H9 (cell line): ENCODE data around the gene KIR2DL4. TPM values are rescaled to one million over a fixed set of nuclear protein-coding genes. Genes with fewer than 3 reads are reported as not detected.

Experiments
- DNase-seq: peaks from one replicate; pipeline ENCODE4 v3.0.0-alpha.2; 2017
- H2AFZ ChIP-seq: one replicate; pipeline ENCODE4 v1.6.1; 2013; ENCODE audit warnings: mild to moderate bottlenecking, low read length, control low read depth, moderate library complexity
- H2AK5ac ChIP-seq: 2 replicates; pipeline ENCODE4 v1.6.1; 2013; ENCODE audit warnings: low read length, control low read depth, mixed read lengths; ENCODE audit not compliant: insufficient read length
- H2BK120ac ChIP-seq: one replicate; pipeline ENCODE4 v1.6.1; 2013; ENCODE audit warnings: low read depth, mild to moderate bottlenecking, low read length, control low read depth, inconsistent platforms; ENCODE audit not compliant: poor library complexity, severe bottlenecking
- H2BK12ac ChIP-seq: 2 replicates; pipeline ENCODE4 v1.6.1; 2013; ENCODE audit warnings: low read length, control low read depth, mixed read lengths, low read depth; ENCODE audit not compliant: insufficient read length
- H2BK15ac ChIP-seq: 2 replicates; pipeline ENCODE4 v1.6.1; 2013; ENCODE audit warnings: low read depth, low read length, control low read depth
- H2BK20ac ChIP-seq: one replicate; pipeline ENCODE4 v1.6.1; 2013; ENCODE audit warnings: low read depth, mild to moderate bottlenecking, low read length, control low read depth, inconsistent platforms; ENCODE audit not compliant: poor library complexity, severe bottlenecking
- H2BK5ac ChIP-seq: 2 replicates; pipeline ENCODE4 v1.6.1; 2013; ENCODE audit warnings: low read length, control low read depth, mixed read lengths; ENCODE audit not compliant: insufficient read length
- H3K14ac ChIP-seq: 2 replicates; pipeline ENCODE4 v1.6.1; 2013; ENCODE audit warnings: low read length, control low read depth; ENCODE audit not compliant: insufficient read depth
- H3K18ac ChIP-seq: 2 replicates; pipeline ENCODE4 v1.6.1; 2013; ENCODE audit warnings: low read depth, mild to moderate bottlenecking, mixed read lengths, low read length, control low read depth; ENCODE audit not compliant: insufficient read length
- H3K23ac ChIP-seq: 2 replicates; pipeline ENCODE4 v1.6.1; 2013; ENCODE audit warnings: low read length, control low read depth, mixed read lengths, low read depth; ENCODE audit not compliant: insufficient read length
- H3K23me2 ChIP-seq: 2 replicates; pipeline ENCODE4 v1.6.1; 2013; ENCODE audit warnings: low read depth, mild to moderate bottlenecking, mixed read lengths, low read length, control low read depth; ENCODE audit not compliant: insufficient read length, poor library complexity, severe bottlenecking
- H3K27ac ChIP-seq: 2 replicates; pipeline ENCODE4 v1.5.1; 2013; ENCODE audit warnings: low read length, control low read depth, mixed read lengths, low read depth; ENCODE audit not compliant: insufficient read length
- H3K27me3 ChIP-seq: 2 replicates; pipeline ENCODE4 v1.6.1; 2013; ENCODE audit warnings: low read length, control low read depth, inconsistent platforms; ENCODE audit not compliant: insufficient read depth
- H3K4ac ChIP-seq: 2 replicates; pipeline ENCODE4 v1.6.1; 2013; ENCODE audit warnings: low read depth, mild to moderate bottlenecking, control low read depth, inconsistent platforms, low read length, moderate library complexity
- H3K4me1 ChIP-seq: 2 replicates; pipeline ENCODE4 v1.6.1; 2013; ENCODE audit warnings: low read length, control low read depth, inconsistent platforms; ENCODE audit not compliant: insufficient read depth
- H3K4me2 ChIP-seq: 2 replicates; pipeline ENCODE4 v1.6.1; 2013; ENCODE audit warnings: low read length, control low read depth, mixed read lengths; ENCODE audit not compliant: insufficient read length, insufficient read depth
- H3K56ac ChIP-seq: 2 replicates; pipeline ENCODE4 v1.6.1; 2013; ENCODE audit warnings: low read depth, mild to moderate bottlenecking, mixed read lengths, low read length, control low read depth; ENCODE audit not compliant: insufficient read length
- H3K79me1 ChIP-seq: 2 replicates; pipeline ENCODE4 v1.6.1; 2013; ENCODE audit warnings: low read depth, mild to moderate bottlenecking, moderate library complexity, low read length, control low read depth, inconsistent platforms; ENCODE audit not compliant: insufficient read depth, poor library complexity, severe bottlenecking
- H3K79me2 ChIP-seq: 2 replicates; pipeline ENCODE4 v1.6.1; 2013; ENCODE audit warnings: low read length, control low read depth, inconsistent platforms; ENCODE audit not compliant: insufficient read depth
- H3K9ac ChIP-seq: 2 replicates; pipeline ENCODE4 v1.6.1; 2013; ENCODE audit warnings: low read length, control low read depth, mixed read lengths; ENCODE audit not compliant: insufficient read length; ENCODE audit errors: extremely low read depth
- H3K9me3 ChIP-seq: one replicate; pipeline ENCODE4 v1.6.1; 2013; ENCODE audit warnings: low read depth, low read length, inconsistent platforms; ENCODE audit not compliant: control insufficient read depth
- H3T11ph ChIP-seq: one replicate; pipeline ENCODE4 v1.6.1; 2013; ENCODE audit warnings: mild to moderate bottlenecking, low read length, control low read depth, inconsistent platforms
- H4K20me1 ChIP-seq: one replicate; pipeline ENCODE4 v1.6.1; 2013; ENCODE audit not compliant: control insufficient read depth, insufficient read length, insufficient read depth
- H4K5ac ChIP-seq: 2 replicates; pipeline ENCODE4 v1.6.1; 2013; ENCODE audit warnings: low read depth, mild to moderate bottlenecking, mixed read lengths, low read length, control low read depth; ENCODE audit not compliant: insufficient read length
- H4K8ac ChIP-seq: replicated peaks from 2 replicates; pipeline ENCODE4 v1.6.1; 2013; ENCODE audit warnings: low read length, control low read depth, mixed read lengths, low read depth; ENCODE audit not compliant: insufficient read length
- H4K91ac ChIP-seq: 2 replicates; pipeline ENCODE4 v1.6.1; 2013; ENCODE audit warnings: low read depth, mild to moderate bottlenecking, moderate library complexity, mixed read lengths, low read length, control low read depth; ENCODE audit not compliant: insufficient read length
- H3K27ac Mint-ChIP-seq, 3 experiments: 2 replicates in 2 of 3; 3 replicates in 1 of 3; pipeline ENCODE4 v1.8.0; 2020 to 2021; ENCODE audit warnings: mixed read lengths in 3 of 3, mild to moderate bottlenecking in 1 of 3, moderate library complexity in 1 of 3
- H3K27me3 Mint-ChIP-seq: 2 replicates; pipeline ENCODE4 v1.8.0; 2021; ENCODE audit warnings: low read depth, mild to moderate bottlenecking, moderate library complexity, mixed read lengths
- H3K36me3 Mint-ChIP-seq, 3 experiments: 2 replicates in 2 of 3; 3 replicates in 1 of 3; pipeline ENCODE4 v1.8.0; 2020 to 2021; ENCODE audit warnings: low read depth in 3 of 3, mixed read lengths in 3 of 3; ENCODE audit not compliant: insufficient read depth in 1 of 3
- H3K4me1 Mint-ChIP-seq, 2 experiments: 2 replicates each; pipeline ENCODE4 v1.8.0; 2020; ENCODE audit warnings: mixed read lengths in 2 of 2
- H3K4me3 Mint-ChIP-seq, 2 experiments: 2 replicates in 1 of 2; 3 replicates in 1 of 2; pipeline ENCODE4 v1.8.0; 2020 to 2021; ENCODE audit warnings: mild to moderate bottlenecking in 2 of 2, mixed read lengths in 2 of 2, moderate library complexity in 1 of 2
- H3K9me3 Mint-ChIP-seq, 2 experiments: 2 replicates in 1 of 2; 3 replicates in 1 of 2; pipeline ENCODE4 v1.8.0; 2020; ENCODE audit warnings: mild to moderate bottlenecking in 2 of 2, mixed read lengths in 2 of 2, moderate library complexity in 1 of 2
- WGBS: extraction: QIAGEN DNeasy Blood & Tissue Kit; methylation state at CpG from one replicate; pipeline ENCODE4 v1.1.7; 2013; ENCODE audit warnings: missing lambda C conversion rate, low lambda C conversion rate, mixed read lengths; ENCODE audit not compliant: insufficient read length; ENCODE audit errors: extremely low coverage; 5-methylcytosine and 5-hydroxymethylcytosine counted together
- total RNA-seq: library from RNA; stranded (reverse); gene quantifications from 2 replicates; pipeline ENCODE4 v1.2.1, GENCODE V29; 2021
- TF ChIP-seq, protein P1 (sequence below): fragments of 200-600 bp; sonication (generic); conservative IDR thresholded peaks from 3 replicates; pipeline ENCODE4 v1.8.0; 2021; ENCODE audit warnings: antibody characterized with exemption, mild to moderate bottlenecking

Gene KIR2DL4
- total RNA-seq, 1 experiment from 2014 or later = not detected

DNA sequence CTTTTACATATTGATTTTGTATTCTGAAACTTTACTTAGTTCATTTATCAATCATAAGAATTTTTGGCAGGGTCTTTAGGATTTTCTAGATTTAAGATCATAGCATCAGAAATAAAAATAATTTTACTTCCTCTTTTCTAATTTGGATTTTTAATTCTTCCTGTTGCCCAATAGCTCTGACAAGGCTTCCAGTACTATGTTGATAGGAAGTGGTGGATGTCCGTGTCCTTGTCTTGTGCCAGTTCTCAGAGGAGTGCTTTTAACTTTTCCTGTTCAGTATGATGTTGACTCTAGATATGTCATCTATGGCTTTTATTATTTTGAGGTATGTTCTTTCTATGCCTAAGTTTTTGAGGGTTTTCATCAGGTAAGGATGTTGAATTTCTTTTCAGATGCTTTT, 7.7 kb upstream of the KIR2DL4 start:
- H3K18ac ChIP-seq = no peak overlapping the region
- Mint-ChIP-seq H3K36me3 (peaks cover 2 to 15% (median 9%) of the 10 kb centered on the region in 3 experiments; a peak in 5 of 7 replicates), H3K9me3 (peaks cover under 1 to 12% of the 10 kb centered on the region in 2 experiments; a peak in 4 of 5 replicates), H3K4me1 (no peaks in the 10 kb centered on the region), H3K27ac (no peak overlapping the region), H3K27me3 (peaks cover 7% of the 10 kb centered on the region), H3K4me3 (no peak overlapping the region)
- H2BK12ac ChIP-seq = no peak overlapping the region
- H3K23me2 ChIP-seq = no peaks in the 10 kb centered on the region
- no peaks in the 10 kb centered on the region for H3K79me2 ChIP-seq
- H2BK20ac ChIP-seq = no peak overlapping the region
- no peaks in the 10 kb centered on the region for H3K4me1 ChIP-seq
- TF ChIP-seq, protein P1, sequence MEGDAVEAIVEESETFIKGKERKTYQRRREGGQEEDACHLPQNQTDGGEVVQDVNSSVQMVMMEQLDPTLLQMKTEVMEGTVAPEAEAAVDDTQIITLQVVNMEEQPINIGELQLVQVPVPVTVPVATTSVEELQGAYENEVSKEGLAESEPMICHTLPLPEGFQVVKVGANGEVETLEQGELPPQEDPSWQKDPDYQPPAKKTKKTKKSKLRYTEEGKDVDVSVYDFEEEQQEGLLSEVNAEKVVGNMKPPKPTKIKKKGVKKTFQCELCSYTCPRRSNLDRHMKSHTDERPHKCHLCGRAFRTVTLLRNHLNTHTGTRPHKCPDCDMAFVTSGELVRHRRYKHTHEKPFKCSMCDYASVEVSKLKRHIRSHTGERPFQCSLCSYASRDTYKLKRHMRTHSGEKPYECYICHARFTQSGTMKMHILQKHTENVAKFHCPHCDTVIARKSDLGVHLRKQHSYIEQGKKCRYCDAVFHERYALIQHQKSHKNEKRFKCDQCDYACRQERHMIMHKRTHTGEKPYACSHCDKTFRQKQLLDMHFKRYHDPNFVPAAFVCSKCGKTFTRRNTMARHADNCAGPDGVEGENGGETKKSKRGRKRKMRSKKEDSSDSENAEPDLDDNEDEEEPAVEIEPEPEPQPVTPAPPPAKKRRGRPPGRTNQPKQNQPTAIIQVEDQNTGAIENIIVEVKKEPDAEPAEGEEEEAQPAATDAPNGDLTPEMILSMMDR = no peak
- no peaks in the 10 kb centered on the region for H4K20me1 ChIP-seq
- H3K27ac ChIP-seq = no peak overlapping the region
- no peak overlapping the region for H2BK15ac ChIP-seq
- no peak overlapping the region for H2AFZ ChIP-seq
- no peak overlapping the region for H2BK5ac ChIP-seq
- no peak overlapping the region for H3K14ac ChIP-seq
- no peak overlapping the region for H4K5ac ChIP-seq
- H3K9ac ChIP-seq = no peak overlapping the region
- no peak overlapping the region for H4K91ac ChIP-seq
- H3T11ph ChIP-seq = no peak overlapping the region
- peaks cover 71% of the 10 kb centered on the region for H3K9me3 ChIP-seq
- no peak overlapping the region for H4K8ac ChIP-seq
- WGBS = no CpG with 5 or more reads among the region's 1 CpG
- no peaks in the 10 kb centered on the region for H3K27me3 ChIP-seq
- DNase-seq = no peak
- H2BK120ac ChIP-seq = no peak overlapping the region
- no peak overlapping the region for H2AK5ac ChIP-seq
- H3K4ac ChIP-seq = no peak overlapping the region
- H3K4me2 ChIP-seq = no peak overlapping the region
- H3K56ac ChIP-seq = no peak overlapping the region
- H3K79me1 ChIP-seq = no peaks in the 10 kb centered on the region
- H3K23ac ChIP-seq = no peak overlapping the region
